WTC11 (cell line): Measurements from ENCODE around the gene GNAZ. TPM values are rescaled to one million over a fixed set of nuclear protein-coding genes. Genes with fewer than 3 reads are reported as not detected.

Experiments used
- ATAC-seq: fragments of 200-7000 bp; cut with Tn5 transposase; 2 replicates; pipeline ENCODE4 v1.10.0; 2021; ENCODE audit warnings: mild to moderate bottlenecking, moderate library complexity
- CTCF ChIA-PET: fragments of 300-600 bp; sonication (Branson Sonifier 250); formaldehyde crosslinking; loops from one replicate; lab custom pipeline; 2021; ENCODE audit warnings: antibody characterized with exemption; lab: Charles Lee
- POLR2A ChIA-PET: fragments of 350-600 bp; sonication (Branson Sonifier 250); formaldehyde crosslinking; loops from one replicate; lab custom pipeline; 2021; ENCODE audit warnings: antibody characterized with exemption; lab: Charles Lee
- DNase-seq: peaks from one replicate; pipeline ENCODE4 v3.0.0; 2021; ENCODE audit warnings: low spot score
- H3K27ac Mint-ChIP-seq: 2 replicates; pipeline ENCODE4 v1.8.0; 2021; ENCODE audit warnings: mixed read lengths
- H3K27me3 Mint-ChIP-seq: 2 replicates; pipeline ENCODE4 v1.8.0; 2021; ENCODE audit warnings: low read depth, mild to moderate bottlenecking, moderate library complexity, mixed read lengths
- H3K36me3 Mint-ChIP-seq: 2 replicates; pipeline ENCODE4 v1.8.0; 2021; ENCODE audit warnings: mixed read lengths
- H3K4me1 Mint-ChIP-seq: 2 replicates; pipeline ENCODE4 v1.8.0; 2022; ENCODE audit warnings: mixed read lengths
- H3K4me3 Mint-ChIP-seq: 2 replicates; pipeline ENCODE4 v1.8.0; 2021; ENCODE audit warnings: mild to moderate bottlenecking, moderate library complexity, mixed read lengths
- H3K9me3 Mint-ChIP-seq: 2 replicates; pipeline ENCODE4 v1.8.0; 2021; ENCODE audit warnings: mixed read lengths
- ATF2 ChIP-seq: sonication (generic); formaldehyde crosslinking; IDR thresholded peaks from 2 replicates; pipeline ENCODE4 v1.8.1; 2022; ENCODE audit warnings: low read depth, missing genetic modification reagents, borderline replicate concordance
- ATF6 ChIP-seq: sonication (generic); formaldehyde crosslinking; IDR thresholded peaks from 2 replicates; pipeline ENCODE4 v1.8.1; 2023; ENCODE audit warnings: mild to moderate bottlenecking, missing genetic modification reagents
- E2F4 ChIP-seq: sonication (generic); formaldehyde crosslinking; IDR thresholded peaks from 2 replicates; pipeline ENCODE4 v1.8.1; 2022; ENCODE audit warnings: low read depth, mild to moderate bottlenecking, moderate library complexity, missing genetic modification reagents, borderline replicate concordance
- FOXP4 ChIP-seq: sonication (generic); formaldehyde crosslinking; IDR thresholded peaks from 2 replicates; pipeline ENCODE4 v1.8.0; 2022; ENCODE audit warnings: mild to moderate bottlenecking, missing genetic modification reagents
- HMGXB4 ChIP-seq: sonication (generic); formaldehyde crosslinking; IDR thresholded peaks from 2 replicates; pipeline ENCODE4 v1.8.1; 2023; ENCODE audit warnings: mild to moderate bottlenecking, moderate library complexity, missing genetic modification reagents
- IRF2 ChIP-seq: sonication (generic); formaldehyde crosslinking; IDR thresholded peaks from 2 replicates; pipeline ENCODE4 v1.8.0; 2022; ENCODE audit warnings: low read depth, missing genetic modification reagents, borderline replicate concordance
- JAZF1 ChIP-seq: fragments of 250-450 bp; sonication (Bioruptor Pico); IDR thresholded peaks from 2 replicates; pipeline ENCODE4 v1.9.0; 2021; ENCODE audit warnings: moderate library complexity, mild to moderate bottlenecking, inconsistent platforms
- MXD4 ChIP-seq: fragments of 250-450 bp; sonication (Bioruptor Pico); IDR thresholded peaks from 2 replicates; pipeline ENCODE4 v1.8.0; 2021; ENCODE audit warnings: mild to moderate bottlenecking, moderate library complexity, borderline replicate concordance
- NFE2L1 ChIP-seq: sonication (generic); formaldehyde crosslinking; IDR thresholded peaks from 2 replicates; pipeline ENCODE4 v1.8.1; 2023; ENCODE audit warnings: missing genetic modification reagents
- NR2C2 ChIP-seq: sonication (generic); formaldehyde crosslinking; IDR thresholded peaks from 2 replicates; pipeline ENCODE4 v1.8.0; 2022; ENCODE audit warnings: mild to moderate bottlenecking, missing genetic modification reagents
- PREB ChIP-seq: sonication (generic); formaldehyde crosslinking; IDR thresholded peaks from 2 replicates; pipeline ENCODE4 v1.8.1; 2022; ENCODE audit warnings: mild to moderate bottlenecking, missing genetic modification reagents, moderate library complexity, borderline replicate concordance
- SP1 ChIP-seq: sonication (generic); formaldehyde crosslinking; conservative IDR thresholded peaks from 2 replicates; pipeline ENCODE4 v1.8.1; 2022; ENCODE audit warnings: missing genetic modification reagents
- TEAD4 ChIP-seq: sonication (generic); formaldehyde crosslinking; IDR thresholded peaks from 2 replicates; pipeline ENCODE4 v1.8.0; 2022; ENCODE audit warnings: mild to moderate bottlenecking, missing genetic modification reagents
- ZMAT4 ChIP-seq: fragments of 250-450 bp; sonication (Bioruptor Pico); IDR thresholded peaks from 2 replicates; pipeline ENCODE4 v1.9.0; 2021; ENCODE audit warnings: mild to moderate bottlenecking
- ZNF232 ChIP-seq: sonication (generic); formaldehyde crosslinking; IDR thresholded peaks from 2 replicates; pipeline ENCODE4 v1.8.0; 2022; ENCODE audit warnings: mild to moderate bottlenecking, missing genetic modification reagents
- ZNF281 ChIP-seq: sonication (generic); formaldehyde crosslinking; IDR thresholded peaks from 2 replicates; pipeline ENCODE4 v1.8.0; 2023; ENCODE audit warnings: mild to moderate bottlenecking, missing genetic modification reagents
- ZNF416 ChIP-seq: fragments of 250-450 bp; sonication (Bioruptor Pico); IDR thresholded peaks from 2 replicates; pipeline ENCODE4 v1.9.0; 2021; ENCODE audit warnings: mild to moderate bottlenecking, inconsistent platforms
- total RNA-seq: library from RNA; stranded (reverse); gene quantifications from 3 replicates; pipeline ENCODE4 v1.2.3, GENCODE V29; 2021

Gene GNAZ
- total RNA-seq, 1 experiment from 2014 or later, result 9.9 TPM

- Mint-ChIP-seq H3K4me1 (peaks cover 5% of the 10 kb centered on the region; the same call in 1 of the 2 replicates), H3K9me3 (no peaks in the 10 kb centered on the region), H3K36me3 (no peaks in the 10 kb centered on the region), H3K27me3 (peaks cover 17% of the 10 kb centered on the region), H3K4me3 (no peak overlapping the region), H3K27ac (no peak overlapping the region)
- POLR2A ChIA-PET, result interaction anchor here (1.4 kb wide), 1 partner anchor 164 kb away, joined by 3 read pairs; no protein-coding TSS in a partner anchor
- DNase-seq (no peak), ATAC-seq (no peak)
- CTCF ChIA-PET, result interaction anchor here (1.0 to 2.2 kb wide), 9 partner anchors 9 to 267 kb away, joined by 3 to 34 read pairs (median 4); partner anchors contain the start of gene RSPH14
- no peak for TF ChIP-seq IRF2
- TF ChIP-seq JAZF1 (CRISPR knock-in tag), result no peak
- no peak for TF ChIP-seq ZNF281 (CRISPR knock-in tag)
- no peak for TF ChIP-seq NFE2L1 (CRISPR knock-in tag)
- TF ChIP-seq FOXP4 (CRISPR knock-in tag), result no peak
- TF ChIP-seq SP1 (CRISPR knock-in tag), result no peak
- no peak for TF ChIP-seq ZMAT4
- no peak for TF ChIP-seq NR2C2
- TF ChIP-seq TEAD4, result no peak
- no peak for TF ChIP-seq HMGXB4 (CRISPR knock-in tag)
- TF ChIP-seq ATF2 (CRISPR knock-in tag), result no peak
These were observed 52.9 kb downstream of the GNAZ start for GRCh38 chr22:23122992-23123803.

- no peaks in the 10 kb centered on the region for H3K36me3 Mint-ChIP-seq
- CTCF ChIA-PET, result interaction anchor here (1.0 to 2.2 kb wide), 7 partner anchors 10 to 268 kb away, joined by 3 to 34 read pairs (median 4); partner anchors contain the start of gene RSPH14
- peaks cover 18% of the 10 kb centered on the region for H3K27me3 Mint-ChIP-seq
- DNase-seq (no peak), ATAC-seq (no peak)
- H3K4me1 Mint-ChIP-seq, result peaks cover 5% of the 10 kb centered on the region; the same call in 1 of the 2 replicates
- H3K27ac Mint-ChIP-seq, result no peak overlapping the region
- POLR2A ChIA-PET, result interaction anchor here (1.4 kb wide), 1 partner anchor 164 kb away, joined by 3 read pairs; no protein-coding TSS in a partner anchor
- H3K9me3 Mint-ChIP-seq, result no peaks in the 10 kb centered on the region
- TF ChIP-seq ZNF416 (CRISPR knock-in tag) (no peak), E2F4 (CRISPR knock-in tag) (no peak), PREB (CRISPR knock-in tag) (no peak), MXD4 (CRISPR knock-in tag) (no peak), ATF6 (no peak), ZNF232 (CRISPR knock-in tag) (no peak), NR2C2 (no peak)
- TF ChIP-seq, all 79 proteins: peak for 0
- no peak overlapping the region for H3K4me3 Mint-ChIP-seq
These were observed 53.5 kb downstream of the GNAZ start for GRCh38 chr22:23123804-23124254.
